Naive thymus-derived CD4-positive, alpha-beta T cell (primary cell): ENCODE data around the gene CIB2. TPM values are rescaled to one million over a fixed set of nuclear protein-coding genes. Genes with fewer than 3 reads are reported as not detected.

Experiments
- ATAC-seq: fragments of 150-1000 bp; cut with Tn5 transposase; 2 replicates; pipeline ENCODE4 v1.10.0; 2021; ENCODE audit warnings: mild to moderate bottlenecking, moderate library complexity
- CTCF ChIA-PET: fragments of 350-600 bp; sonication (Branson Sonifier 250); formaldehyde crosslinking; loops from one replicate; lab custom pipeline; 2021; ENCODE audit warnings: antibody characterized with exemption; lab: Charles Lee
- POLR2A ChIA-PET: fragments of 350-600 bp; sonication (Branson Sonifier 250); formaldehyde crosslinking; loops from one replicate; lab custom pipeline; 2021; ENCODE audit warnings: antibody characterized with exemption, inconsistent platforms; lab: Charles Lee
- DNase-seq, 9 donors: peaks; one replicate each; pipeline versions ENCODE4 v3.0.0 to v3.0.0-alpha.2; 2020 to 2022; ENCODE audit warnings: mixed read lengths in 1 of 9
- H3K27ac ChIP-seq: one replicate; pipeline ENCODE4 v1.7.0; 2013; ENCODE audit warnings: mild to moderate bottlenecking, low read depth, low read length, moderate library complexity
- H3K27me3 ChIP-seq, 2 donors: one replicate each; pipeline ENCODE4 v1.7.0; 2013; ENCODE audit warnings: low read length in 2 of 2, mild to moderate bottlenecking in 2 of 2, moderate library complexity in 2 of 2; ENCODE audit not compliant: control insufficient read depth in 2 of 2, insufficient read depth in 2 of 2
- H3K36me3 ChIP-seq, 3 experiments: 1 replicate in 2 of 3; 2 replicates in 1 of 3; pipeline ENCODE4 v1.7.0; 2013; ENCODE audit warnings: low read length in 3 of 3, mild to moderate bottlenecking in 3 of 3, moderate library complexity in 1 of 3; ENCODE audit not compliant: insufficient read depth in 3 of 3, control insufficient read depth in 2 of 3
- H3K4me1 ChIP-seq, 2 donors: one replicate each; pipeline ENCODE4 v1.7.0; 2013; ENCODE audit warnings: low read length in 2 of 2, mild to moderate bottlenecking in 2 of 2, moderate library complexity in 1 of 2; ENCODE audit not compliant: control insufficient read depth in 2 of 2, insufficient read depth in 2 of 2
- H3K4me3 ChIP-seq: 2 replicates; pipeline ENCODE4 v1.7.0; 2013; ENCODE audit warnings: mild to moderate bottlenecking, low read length
- H3K9me3 ChIP-seq, 3 experiments: 1 replicate in 2 of 3; 2 replicates in 1 of 3; pipeline ENCODE4 v1.7.0; 2013; ENCODE audit warnings: low read length in 3 of 3; ENCODE audit not compliant: control insufficient read depth in 2 of 3
- H3K27ac Mint-ChIP-seq, 9 donors: one replicate each; pipeline ENCODE4 v1.8.0; 2020 to 2022; ENCODE audit warnings: mixed read lengths in 9 of 9, mild to moderate bottlenecking in 8 of 9, moderate library complexity in 5 of 9, inconsistent platforms in 2 of 9
- H3K27me3 Mint-ChIP-seq, 5 donors: one replicate each; pipeline ENCODE4 v1.8.0; 2021 to 2022; ENCODE audit warnings: mixed read lengths in 5 of 5, mild to moderate bottlenecking in 1 of 5
- H3K36me3 Mint-ChIP-seq, 5 donors: one replicate each; pipeline ENCODE4 v1.8.0; 2020 to 2022; ENCODE audit warnings: mixed read lengths in 5 of 5, mild to moderate bottlenecking in 3 of 5, inconsistent platforms in 1 of 5
- H3K4me1 Mint-ChIP-seq, 7 donors: one replicate each; pipeline ENCODE4 v1.8.0; 2020 to 2022; ENCODE audit warnings: mixed read lengths in 7 of 7, mild to moderate bottlenecking in 3 of 7, inconsistent platforms in 1 of 7
- H3K4me3 Mint-ChIP-seq, 10 donors: one replicate each; pipeline ENCODE4 v1.8.0; 2020 to 2022; ENCODE audit warnings: mild to moderate bottlenecking in 10 of 10, mixed read lengths in 10 of 10, moderate library complexity in 6 of 10, inconsistent platforms in 2 of 10
- H3K9me3 Mint-ChIP-seq, 11 donors: one replicate each; pipeline ENCODE4 v1.8.0; 2020 to 2022; ENCODE audit warnings: mixed read lengths in 11 of 11, mild to moderate bottlenecking in 4 of 11, inconsistent platforms in 1 of 11, moderate library complexity in 1 of 11
- intact Hi-C, 2 donors: fragments of 100-400 bp; cut with micrococcal nuclease; formaldehyde crosslinking; loops; one replicate each; pipeline ENCODE4 v1.15.1; 2023
- polyA plus RNA-seq, 2 donors: library from polyadenylated mRNA; unstranded; fragments of 300-500 nt; fragmentation: Illumina TruSeq; gene quantifications; one replicate each; pipeline ENCODE4 v1.2.3, GENCODE V29; 2021
- total RNA-seq, 6 experiments: library from RNA in 5 of 6; stranded (reverse) in 5 of 6; gene quantifications; 1 replicate in 5 of 6; 2 replicates in 1 of 6; pipeline ENCODE4 v1.2.3 and lab custom pipeline; 2021 to 2026

Gene CIB2
- total and polyA plus RNA-seq, 7 experiments from 2014 or later = 1.0 to 2.1 (median 1.8) TPM

- ChIA-PET POLR2A (interaction anchor here (0.6 to 0.8 kb wide), 3 partner anchors 9 to 68 kb away, joined by 3 read pairs; no protein-coding TSS in a partner anchor), CTCF (interaction anchor here (1.8 kb wide), 1 partner anchor 137 kb away, joined by 5 read pairs; no protein-coding TSS in a partner anchor)
- Mint-ChIP-seq H3K4me3 (peak overlapping the region in 8 of 10 donors; percentile 12 to 70 (median 40)), H3K27ac (peak overlapping the region; percentile 13 to 94 (median 81)), H3K4me1 (peaks cover 29 to 71% (median 35%) of the 10 kb centered on the region in 7 donors), H3K9me3 (no peaks in the 10 kb centered on the region), H3K27me3 (no peaks in the 10 kb centered on the region), H3K36me3 (no peaks in the 10 kb centered on the region)
- peak in 8 of 9 donors; percentile 24 to 66 (median 38) for DNase-seq
- Histone ChIP-seq H3K4me1 (peaks cover 33 to 45% of the 10 kb centered on the region in 2 donors), H3K27me3 (no peaks in the 10 kb centered on the region), H3K36me3 (no peaks in the 10 kb centered on the region), H3K9me3 (no peaks in the 10 kb centered on the region), H3K4me3 (no peak overlapping the region), H3K27ac (peak overlapping the region; percentile 52)
- ATAC-seq = peak; percentile 67
- intact Hi-C loops = loop anchor here in 1 of 2 donors (2.0 to 5.0 kb wide), 2 partner anchors 27 to 36 kb away; partner anchors contain the start of gene TBC1D2B
Measured at GRCh38 chr15:78103406-78104118, 27.7 kb downstream of the CIB2 start.

GRCh38 chr15:78102741-78103140 lies 28.5 kb downstream of the CIB2 start:
- H3K27ac ChIP-seq = no peak overlapping the region
- H3K36me3 Mint-ChIP-seq = no peaks in the 10 kb centered on the region
- H3K27ac Mint-ChIP-seq = peak overlapping the region in 8 of 9 donors; percentile 3 to 94 (median 48)
- H3K27me3 Mint-ChIP-seq = no peaks in the 10 kb centered on the region
- ChIA-PET CTCF (interaction anchor here (0.9 to 1.8 kb wide), 2 partner anchors 9 to 136 kb away, joined by 3 to 5 read pairs; no protein-coding TSS in a partner anchor), POLR2A (interaction anchor here (0.8 kb wide), 1 partner anchor 55 kb away, joined by 3 read pairs; no protein-coding TSS in a partner anchor)
- H3K4me3 Mint-ChIP-seq = peak overlapping the region in 1 of 10 donors; percentile 70
- H3K9me3 Mint-ChIP-seq = no peaks in the 10 kb centered on the region
- H3K27me3 ChIP-seq = no peaks in the 10 kb centered on the region
- no peaks in the 10 kb centered on the region for H3K9me3 ChIP-seq
- DNase-seq = no peak
- H3K36me3 ChIP-seq = no peaks in the 10 kb centered on the region
- no peak for ATAC-seq
- intact Hi-C loops = loop anchor here in 1 of 2 donors (2.0 to 5.0 kb wide), 2 partner anchors 26 to 35 kb away; partner anchors contain the start of gene TBC1D2B
- H3K4me1 Mint-ChIP-seq = peaks cover 29 to 64% (median 35%) of the 10 kb centered on the region in 7 donors
- H3K4me1 ChIP-seq = peaks cover 33 to 41% of the 10 kb centered on the region in 2 donors
- no peak overlapping the region for H3K4me3 ChIP-seq

- no peaks in the 10 kb centered on the region for H3K9me3 ChIP-seq
- Mint-ChIP-seq H3K4me1 (peaks cover 29 to 59% (median 35%) of the 10 kb centered on the region in 7 donors), H3K9me3 (no peaks in the 10 kb centered on the region), H3K4me3 (peak overlapping the region in 1 of 10 donors; percentile 70), H3K27ac (peak overlapping the region in 6 of 9 donors; percentile 3 to 94 (median 48)), H3K27me3 (no peaks in the 10 kb centered on the region), H3K36me3 (no peaks in the 10 kb centered on the region)
- no peak overlapping the region for H3K4me3 ChIP-seq
- no peaks in the 10 kb centered on the region for H3K36me3 ChIP-seq
- POLR2A ChIA-PET = no interaction called here
- no peaks in the 10 kb centered on the region for H3K27me3 ChIP-seq
- no peak for DNase-seq
- peaks cover 33 to 41% of the 10 kb centered on the region in 2 donors for H3K4me1 ChIP-seq
- no peak for ATAC-seq
- intact Hi-C loops = loop anchor here in 1 of 2 donors (2.0 to 5.0 kb wide), 2 partner anchors 25 to 35 kb away; partner anchors contain the start of gene TBC1D2B
- H3K27ac ChIP-seq = no peak overlapping the region
- CTCF ChIA-PET = interaction anchor here (0.9 to 1.8 kb wide), 2 partner anchors 10 to 136 kb away, joined by 3 to 5 read pairs; no protein-coding TSS in a partner anchor
Measured at GRCh38 chr15:78102211-78102610, 29.0 kb downstream of the CIB2 start.

GRCh38 chr15:78101423-78102105 lies 29.7 kb downstream of the CIB2 start:
- POLR2A ChIA-PET = no interaction called here
- no peak for DNase-seq
- H3K4me1 Mint-ChIP-seq = peaks cover 29 to 54% (median 32%) of the 10 kb centered on the region in 7 donors
- Histone ChIP-seq H3K27me3 (no peaks in the 10 kb centered on the region), H3K36me3 (no peaks in the 10 kb centered on the region), H3K27ac (no peak overlapping the region), H3K4me1 (peaks cover 33 to 41% of the 10 kb centered on the region in 2 donors), H3K4me3 (no peak overlapping the region), H3K9me3 (no peaks in the 10 kb centered on the region)
- no peak for ATAC-seq
- H3K4me3 Mint-ChIP-seq = no peak overlapping the region
- no peaks in the 10 kb centered on the region for H3K27me3 Mint-ChIP-seq
- no peaks in the 10 kb centered on the region for H3K36me3 Mint-ChIP-seq
- peak overlapping the region in 2 of 9 donors; percentile 41 to 51 for H3K27ac Mint-ChIP-seq
- intact Hi-C loops = loop anchor here in 1 of 2 donors (2.0 to 5.0 kb wide), 2 partner anchors 25 to 34 kb away; partner anchors contain the start of gene TBC1D2B
- CTCF ChIA-PET = interaction anchor here (0.8 to 1.2 kb wide), 2 partner anchors 137 to 140 kb away, joined by 3 read pairs; no protein-coding TSS in a partner anchor
- H3K9me3 Mint-ChIP-seq = no peaks in the 10 kb centered on the region

GRCh38 chr15:78100886-78101285 lies 30.4 kb downstream of the CIB2 start:
- ATAC-seq (no peak), DNase-seq (no peak)
- Mint-ChIP-seq H3K9me3 (no peaks in the 10 kb centered on the region), H3K4me3 (no peak overlapping the region), H3K36me3 (no peaks in the 10 kb centered on the region), H3K4me1 (peaks cover 26 to 47% (median 28%) of the 10 kb centered on the region in 7 donors), H3K27me3 (no peaks in the 10 kb centered on the region), H3K27ac (peak overlapping the region in 1 of 9 donors; percentile 51)
- CTCF ChIA-PET = interaction anchor here (0.8 to 1.2 kb wide), 2 partner anchors 137 to 141 kb away, joined by 3 read pairs; no protein-coding TSS in a partner anchor
- POLR2A ChIA-PET = no interaction called here
- intact Hi-C loops = loop anchor here in 1 of 2 donors (5.0 kb wide), 1 partner anchor 34 kb away; no protein-coding TSS in a partner anchor
- Histone ChIP-seq H3K36me3 (no peaks in the 10 kb centered on the region), H3K27ac (no peak overlapping the region), H3K4me3 (no peak overlapping the region), H3K4me1 (peaks cover 32 to 37% of the 10 kb centered on the region in 2 donors), H3K27me3 (no peaks in the 10 kb centered on the region), H3K9me3 (no peaks in the 10 kb centered on the region)
